Heart right ventricle (tissue), 16 donors: ENCODE measurements around the gene ALPK3. TPM values are rescaled to one million over a fixed set of nuclear protein-coding genes. Genes with fewer than 3 reads are reported as not detected.

Experiments
- ATAC-seq, 8 donors: fragments of 200-7000 bp; cut with Tn5 transposase; one replicate each; pipeline ENCODE4 v1.9.1; 2020; ENCODE audit warnings: mild to moderate bottlenecking in 8 of 8, moderate library complexity in 8 of 8, moderate number of reproducible peaks in 1 of 8
- DNase-seq, 2 donors: peaks; one replicate each; pipeline ENCODE4 v3.0.0-alpha.2; 2020
- H3K27ac ChIP-seq, 10 donors: fragments of 200-600 bp; sonication (generic) in 2 of 10; one replicate each; pipeline versions ENCODE4 v1.5.0 to v1.8.0; 2020 to 2022; ENCODE audit warnings: mild to moderate bottlenecking in 3 of 10
- H3K27me3 ChIP-seq, 7 donors: fragments of 200-600 bp; one replicate each; pipeline ENCODE4 v1.8.0; 2021 to 2022; ENCODE audit warnings: mild to moderate bottlenecking in 2 of 7
- H3K36me3 ChIP-seq, 9 donors: fragments of 200-600 bp; sonication (generic) in 1 of 9; one replicate each; pipeline versions ENCODE4 v1.5.0 to v1.8.0; 2020 to 2022; ENCODE audit warnings: mild to moderate bottlenecking in 2 of 9
- H3K4me1 ChIP-seq, 9 donors: fragments of 200-600 bp; sonication (generic) in 1 of 9; one replicate each; pipeline versions ENCODE4 v1.5.0 to v1.8.0; 2020 to 2022; ENCODE audit warnings: mild to moderate bottlenecking in 4 of 9
- H3K4me3 ChIP-seq, 10 donors: fragments of 200-600 bp; sonication (generic) in 2 of 10; one replicate each; pipeline versions ENCODE4 v1.5.0 to v1.8.0; 2020 to 2022; ENCODE audit warnings: mild to moderate bottlenecking in 7 of 10, moderate library complexity in 2 of 10
- H3K9me3 ChIP-seq, 11 donors: fragments of 200-600 bp in 10 of 11; sonication (generic) in 2 of 11; one replicate each; pipeline versions ENCODE4 v1.5.0 to v1.8.0; 2013 to 2022; ENCODE audit warnings: mild to moderate bottlenecking in 2 of 11, control low read depth in 1 of 11, moderate library complexity in 1 of 11
- WGBS, 2 donors: extraction: QIAGEN DNeasy Blood & Tissue Kit; methylation state at CpG; one replicate each; pipeline ENCODE4 v1.1.7; 2013; ENCODE audit warnings: inconsistent platforms in 1 of 2; 5-methylcytosine and 5-hydroxymethylcytosine counted together
- intact Hi-C, 10 donors: fragments of 100-400 bp; cut with DNase I; formaldehyde crosslinking; loops; one replicate each; pipeline versions ENCODE4 v1.11.1 to v1.14.2; 2022
- polyA plus RNA-seq, 2 donors: library from polyadenylated mRNA; stranded (reverse); fragments of 200-250 nt; gene quantifications; one replicate each; pipeline ENCODE4 v1.2.3, GENCODE V29; 2013
- total RNA-seq, 10 donors: library from RNA; stranded (reverse); fragmentation: NEBNext Ultra II Directional in 3 of 10; extraction: Animal tissue kit (Norgen Biotek cat#: 25700) in 3 of 10; gene quantifications; one replicate each; pipeline versions ENCODE4 v1.2.1 to v1.2.4, GENCODE V29; 2021 to 2023
- TF ChIP-seq, protein P1 (sequence below), 9 donors: fragments of 200-600 bp; sonication (generic) in 2 of 9; IDR thresholded peaks; one replicate each; pipeline versions ENCODE4 v1.5.0 to v1.8.0; 2021 to 2022; ENCODE audit warnings: antibody characterized with exemption in 9 of 9, mild to moderate bottlenecking in 5 of 9, moderate library complexity in 1 of 9
- donor health status: Arrhythmogenic right ventricular cardiomyopathy.
- donor health status: ischemic (EF 13 %, LVEDD 7.1; RV severe dilation, severe dysfunction).
- donor health status: healthy with polysubstance abuse.
- donor health status: DM: no; HTN: yes; CAD: no.
- donor health status: DM: no; HTN: no; CAD: no.
- donor health status: ischemic (EF 25% LVEDD 6.9; RV normal size, moderate dysfunction).
- donor health status: ischemic (EF 25% LVEDD 5.7; RV mildly dilated, moderate dysfunction).
- donor health status: healthy.
- donor health status: DM: yes; HTN: yes; CAD: no.
- donor health status: Ischemic cardiomyopathy.
- donor health status: ischemic (EF 35%, LVEDD 5.7; RV mildly dilated, moderate dysfunction).
- donor health status: nonischemic (EF 11% LVEDD 7.7; RV severe dilation, severe dysfunction).
- donor health status: DM: yes; HTN: yes; CAD: no.
- donor health status: PGD.
- donor health status: ischemic (EF 29% LVEDD 5.4; RV normal size, mild dysfunction).
- donor health status: nonischemic (EF 23%, LVEDD 6.1; RV moderate dilation, normal function).

Gene ALPK3
- total and polyA plus RNA-seq, 12 donors = 35.1 to 268 (median 162) TPM

DNA sequence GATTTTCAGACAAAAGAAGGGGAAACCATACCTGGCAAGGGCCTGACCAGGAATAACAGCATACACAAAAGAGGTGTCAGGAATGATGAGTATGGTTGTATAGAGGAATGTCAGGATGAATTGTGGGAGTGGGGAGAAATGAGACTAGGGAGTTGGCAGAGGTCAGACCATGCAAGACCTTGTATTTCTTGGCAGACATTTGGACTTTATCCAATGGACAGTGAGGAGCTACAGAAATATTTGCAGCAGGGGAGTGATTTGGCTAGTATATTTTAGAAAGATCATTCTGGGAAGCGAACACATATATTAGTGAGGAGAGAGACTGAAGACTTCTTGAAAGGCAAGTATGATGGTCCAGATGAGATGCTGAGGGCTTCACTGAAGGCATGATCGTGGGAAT is 25.4 kb upstream of the ALPK3 start:
- peaks cover 6 to 27% (median 20%) of the 10 kb centered on the region in 9 donors for H3K4me1 ChIP-seq
- no peaks in the 10 kb centered on the region for H3K27me3 ChIP-seq
- no peak overlapping the region for H3K4me3 ChIP-seq
- intact Hi-C loops = no loop called here
- TF ChIP-seq, protein P1, sequence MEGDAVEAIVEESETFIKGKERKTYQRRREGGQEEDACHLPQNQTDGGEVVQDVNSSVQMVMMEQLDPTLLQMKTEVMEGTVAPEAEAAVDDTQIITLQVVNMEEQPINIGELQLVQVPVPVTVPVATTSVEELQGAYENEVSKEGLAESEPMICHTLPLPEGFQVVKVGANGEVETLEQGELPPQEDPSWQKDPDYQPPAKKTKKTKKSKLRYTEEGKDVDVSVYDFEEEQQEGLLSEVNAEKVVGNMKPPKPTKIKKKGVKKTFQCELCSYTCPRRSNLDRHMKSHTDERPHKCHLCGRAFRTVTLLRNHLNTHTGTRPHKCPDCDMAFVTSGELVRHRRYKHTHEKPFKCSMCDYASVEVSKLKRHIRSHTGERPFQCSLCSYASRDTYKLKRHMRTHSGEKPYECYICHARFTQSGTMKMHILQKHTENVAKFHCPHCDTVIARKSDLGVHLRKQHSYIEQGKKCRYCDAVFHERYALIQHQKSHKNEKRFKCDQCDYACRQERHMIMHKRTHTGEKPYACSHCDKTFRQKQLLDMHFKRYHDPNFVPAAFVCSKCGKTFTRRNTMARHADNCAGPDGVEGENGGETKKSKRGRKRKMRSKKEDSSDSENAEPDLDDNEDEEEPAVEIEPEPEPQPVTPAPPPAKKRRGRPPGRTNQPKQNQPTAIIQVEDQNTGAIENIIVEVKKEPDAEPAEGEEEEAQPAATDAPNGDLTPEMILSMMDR (IDR thresholded peaks at IDR 0.05) = no peak
- DNase-seq = no peak
- H3K9me3 ChIP-seq = no peaks in the 10 kb centered on the region
- ATAC-seq = no peak
- no peak overlapping the region for H3K27ac ChIP-seq
- H3K36me3 ChIP-seq = peaks cover 0 to 80% (median 28%) of the 10 kb centered on the region in 9 donors
- WGBS, 2 donors = 93 to 100% methylated on average over 2 of the region's 2 CpGs

- ATAC-seq (no peak), DNase-seq (no peak)
- WGBS, 2 donors = 97 to 98% methylated on average over 7 of the region's 7 CpGs
- Histone ChIP-seq H3K4me3 (no peak overlapping the region), H3K36me3 (peaks cover 3 to 94% (median 39%) of the 10 kb centered on the region in 9 donors), H3K27me3 (no peaks in the 10 kb centered on the region), H3K27ac (no peak overlapping the region), H3K4me1 (peaks cover 0 to 14% (median 2%) of the 10 kb centered on the region in 9 donors), H3K9me3 (no peaks in the 10 kb centered on the region)
- intact Hi-C loops = no loop called here
- TF ChIP-seq, protein P1 (IDR thresholded peaks at IDR 0.05) = no peak
These were observed 23.6 kb upstream of the ALPK3 start for GRCh38 chr15:84793431-84794161.

DNA sequence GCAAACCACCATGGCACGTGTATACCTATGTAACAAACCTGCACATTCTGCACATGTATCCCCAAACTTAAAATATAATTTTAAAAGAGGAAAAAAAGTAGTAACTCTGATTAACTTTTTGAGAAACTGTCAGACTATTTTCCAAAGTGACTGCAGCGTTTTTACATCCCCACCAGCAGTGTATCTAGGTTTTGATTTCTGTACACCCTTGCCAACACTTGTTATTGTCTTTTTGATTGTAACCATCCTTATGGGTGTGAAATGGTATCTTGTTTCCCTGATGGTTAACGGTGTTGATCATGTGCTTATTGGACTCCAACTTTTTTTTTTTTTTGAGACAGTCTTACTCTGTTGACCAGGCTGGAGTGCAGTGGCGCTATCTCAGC is 23.0 kb upstream of the ALPK3 start:
- no peaks in the 10 kb centered on the region for H3K27me3 ChIP-seq
- WGBS, 2 donors = 94 to 95% methylated on average over 4 of the region's 4 CpGs
- intact Hi-C loops = no loop called here
- no peak overlapping the region for H3K4me3 ChIP-seq
- TF ChIP-seq, protein P1 (IDR thresholded peaks at IDR 0.05) = no peak
- ATAC-seq (no peak), DNase-seq (no peak)
- H3K4me1 ChIP-seq = peaks cover 0 to 12% (median 0%) of the 10 kb centered on the region in 9 donors
- H3K9me3 ChIP-seq = no peaks in the 10 kb centered on the region
- peaks cover 8 to 94% (median 45%) of the 10 kb centered on the region in 9 donors for H3K36me3 ChIP-seq
- H3K27ac ChIP-seq = no peak overlapping the region

GRCh38 chr15:84795186-84795585 is 22.0 kb upstream of the ALPK3 start:
- DNase-seq (no peak), ATAC-seq (no peak)
- no peak overlapping the region for H3K27ac ChIP-seq
- peaks cover 9 to 100% (median 55%) of the 10 kb centered on the region in 9 donors for H3K36me3 ChIP-seq
- H3K27me3 ChIP-seq = no peaks in the 10 kb centered on the region
- TF ChIP-seq, protein P1 (IDR thresholded peaks at IDR 0.05) = no peak
- intact Hi-C loops = no loop called here
- H3K9me3 ChIP-seq = no peaks in the 10 kb centered on the region
- WGBS, 2 donors = 85 to 88% methylated on average over 3 of the region's 3 CpGs
- H3K4me1 ChIP-seq = peaks cover 0 to 12% (median 0%) of the 10 kb centered on the region in 9 donors
- H3K4me3 ChIP-seq = no peak overlapping the region
